Mucosa of stomach (tissue), 1 donor: ENCODE results near the gene MED31.

ENCODE experiments used
- H3K27me3 ChIP-seq: one replicate; pipeline ENCODE4 v1.7.0; 2013; ENCODE audit warnings: mild to moderate bottlenecking, low read length; ENCODE audit not compliant: control insufficient read depth, insufficient read depth
- H3K36me3 ChIP-seq: one replicate; pipeline ENCODE4 v1.7.0; 2013; ENCODE audit warnings: low read length; ENCODE audit not compliant: control insufficient read depth, insufficient read depth
- H3K4me1 ChIP-seq: one replicate; pipeline ENCODE4 v1.7.0; 2013; ENCODE audit warnings: mild to moderate bottlenecking, low read length; ENCODE audit not compliant: control insufficient read depth, insufficient read depth
- H3K4me3 ChIP-seq: one replicate; pipeline ENCODE4 v1.7.0; 2013; ENCODE audit warnings: low read length
- H3K9ac ChIP-seq: one replicate; pipeline ENCODE4 v1.7.0; 2013; ENCODE audit warnings: mild to moderate bottlenecking, low read length, moderate library complexity
- H3K9me3 ChIP-seq: one replicate; pipeline ENCODE4 v1.7.0; 2013; ENCODE audit warnings: mild to moderate bottlenecking, low read length, moderate library complexity; ENCODE audit not compliant: control insufficient read depth
- donor health status: Pancreatic carcinoma.

MED31 gene

GRCh38 chr17:6632530-6632929 is 18.9 kb downstream of the MED31 start:
- Histone ChIP-seq H3K36me3 (peaks cover 5% of the 10 kb centered on the region), H3K9me3 (no peaks in the 10 kb centered on the region), H3K4me1 (no peaks in the 10 kb centered on the region), H3K9ac (no peak overlapping the region), H3K4me3 (no peak overlapping the region), H3K27me3 (no peaks in the 10 kb centered on the region)

DNA sequence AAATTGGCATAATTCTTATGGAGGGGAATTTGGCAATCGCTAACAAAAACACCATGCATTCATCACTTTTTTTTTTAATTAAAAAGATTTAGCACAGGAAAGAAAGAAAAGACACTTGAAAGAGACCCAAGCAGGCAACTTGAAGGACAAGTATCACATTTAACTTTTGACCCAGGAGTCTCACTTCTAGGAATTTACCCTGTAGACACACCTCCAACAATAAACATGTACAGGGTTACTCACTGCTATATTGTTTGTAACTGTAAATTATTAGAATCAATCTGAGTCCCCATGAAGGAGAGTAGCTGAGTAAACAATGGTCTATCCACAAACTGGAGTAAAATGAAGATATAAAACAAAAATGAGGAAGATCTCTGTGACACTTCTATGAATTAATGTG is 21.0 kb downstream of the MED31 start:
- H3K9ac ChIP-seq = no peak overlapping the region
- H3K9me3 ChIP-seq = no peaks in the 10 kb centered on the region
- H3K4me1 ChIP-seq = no peaks in the 10 kb centered on the region
- peaks cover 5% of the 10 kb centered on the region for H3K36me3 ChIP-seq
- no peak overlapping the region for H3K4me3 ChIP-seq
- no peaks in the 10 kb centered on the region for H3K27me3 ChIP-seq

DNA sequence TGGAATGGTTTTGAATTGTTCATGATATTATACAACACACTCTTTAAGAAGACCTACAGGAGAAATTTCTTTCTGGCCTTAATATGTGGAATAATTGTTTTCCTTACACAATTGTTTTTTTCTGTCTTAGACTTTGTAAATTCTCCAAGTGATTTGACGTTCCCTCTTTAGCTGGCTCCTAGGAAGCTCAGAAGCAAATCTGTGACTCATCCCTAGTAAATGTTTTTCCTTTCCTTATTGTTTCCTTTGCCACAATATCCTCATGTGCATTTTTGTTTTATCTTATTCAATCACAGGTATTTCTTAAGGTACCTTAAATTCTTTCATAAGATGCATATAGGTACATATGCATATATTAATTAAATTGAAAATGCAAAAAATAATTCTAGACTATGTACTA is 24.4 kb downstream of the MED31 start:
- no peaks in the 10 kb centered on the region for H3K9me3 ChIP-seq
- no peak overlapping the region for H3K4me3 ChIP-seq
- peaks cover 5% of the 10 kb centered on the region for H3K36me3 ChIP-seq
- H3K4me1 ChIP-seq = no peaks in the 10 kb centered on the region
- H3K9ac ChIP-seq = no peak overlapping the region
- H3K27me3 ChIP-seq = no peaks in the 10 kb centered on the region

DNA sequence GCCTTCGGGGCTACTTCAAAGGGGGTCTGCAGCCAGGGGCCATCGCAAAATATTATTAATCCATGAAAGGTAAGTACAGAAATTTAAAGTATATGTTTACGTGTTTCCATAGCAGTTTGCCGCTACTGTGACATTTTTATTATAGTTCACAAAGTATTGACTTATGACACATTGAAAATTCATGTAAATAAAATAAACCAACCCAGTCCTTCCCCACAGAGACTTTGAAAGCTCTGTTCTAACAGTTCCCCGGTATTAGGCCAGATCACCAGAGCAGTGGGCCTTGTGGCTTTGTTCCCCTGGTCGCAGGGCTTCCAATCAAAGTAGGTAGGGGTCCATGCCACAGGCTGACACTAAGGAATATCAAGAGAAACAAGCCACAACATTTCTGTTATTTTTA is 24.8 kb downstream of the MED31 start:
- no peaks in the 10 kb centered on the region for H3K4me1 ChIP-seq
- H3K9ac ChIP-seq = no peak overlapping the region
- H3K36me3 ChIP-seq = peaks cover 5% of the 10 kb centered on the region
- no peaks in the 10 kb centered on the region for H3K9me3 ChIP-seq
- no peak overlapping the region for H3K4me3 ChIP-seq
- H3K27me3 ChIP-seq = no peaks in the 10 kb centered on the region

DNA sequence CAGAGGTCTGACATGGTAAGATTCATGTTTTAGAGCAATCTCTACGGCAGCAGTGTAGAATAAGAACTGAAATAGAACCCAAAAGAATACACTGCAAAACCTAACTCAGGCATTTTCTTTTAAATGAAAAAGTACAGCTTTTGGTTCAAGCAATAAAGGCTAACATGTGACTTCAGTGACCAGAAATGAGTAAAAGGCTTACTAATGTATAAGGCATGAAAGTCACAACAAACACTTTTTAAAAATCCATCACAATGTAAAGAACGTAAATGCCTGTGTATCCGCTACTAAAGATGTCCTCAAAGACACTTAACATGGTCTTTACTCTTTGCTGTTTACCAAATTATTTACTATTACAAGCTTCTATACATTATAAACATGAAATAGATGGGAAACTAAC is 27.5 kb downstream of the MED31 start:
- Histone ChIP-seq H3K9me3 (no peaks in the 10 kb centered on the region), H3K27me3 (no peaks in the 10 kb centered on the region), H3K4me1 (no peaks in the 10 kb centered on the region), H3K9ac (no peak overlapping the region), H3K4me3 (no peak overlapping the region), H3K36me3 (peaks cover 5% of the 10 kb centered on the region)

GRCh38 chr17:6611231-6611630 is 40.2 kb downstream of the MED31 start:
- H3K4me3 ChIP-seq = no peak overlapping the region
- H3K27me3 ChIP-seq = no peaks in the 10 kb centered on the region
- H3K36me3 ChIP-seq = peaks cover 6% of the 10 kb centered on the region
- H3K9me3 ChIP-seq = no peaks in the 10 kb centered on the region
- no peaks in the 10 kb centered on the region for H3K4me1 ChIP-seq
- no peak overlapping the region for H3K9ac ChIP-seq

- Histone ChIP-seq H3K4me3 (no peak overlapping the region), H3K9me3 (no peaks in the 10 kb centered on the region), H3K36me3 (peaks cover 6% of the 10 kb centered on the region), H3K27me3 (no peaks in the 10 kb centered on the region), H3K4me1 (no peaks in the 10 kb centered on the region), H3K9ac (no peak overlapping the region)
These were observed 41.4 kb downstream of the MED31 start for GRCh38 chr17:6610011-6610410.

GRCh38 chr17:6608321-6608720 is 43.1 kb downstream of the MED31 start:
- Histone ChIP-seq H3K4me1 (no peaks in the 10 kb centered on the region), H3K27me3 (no peaks in the 10 kb centered on the region), H3K9ac (no peak overlapping the region), H3K36me3 (peaks cover 6% of the 10 kb centered on the region), H3K9me3 (no peaks in the 10 kb centered on the region), H3K4me3 (no peak overlapping the region)

DNA sequence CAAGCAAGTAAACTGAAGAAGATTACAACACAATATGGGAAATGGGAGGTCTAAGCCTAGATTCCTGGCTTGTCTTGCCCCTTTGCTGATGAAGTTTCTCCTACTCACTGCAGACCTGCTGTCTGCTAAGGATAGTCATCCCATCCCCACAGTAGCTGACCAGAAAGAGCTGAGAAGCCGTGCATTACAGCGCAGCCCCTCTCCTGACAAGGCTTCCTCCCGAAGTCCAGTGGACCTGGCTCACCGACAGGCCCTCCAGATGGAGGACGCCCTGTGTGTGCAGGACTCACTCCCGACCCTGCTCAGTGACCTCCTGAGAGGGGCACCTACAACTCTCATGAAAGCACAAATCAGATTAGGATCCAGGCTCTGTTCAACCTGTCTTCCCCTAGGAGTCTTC is 46.3 kb downstream of the MED31 start:
- peaks cover 6% of the 10 kb centered on the region for H3K36me3 ChIP-seq
- H3K9ac ChIP-seq = no peak overlapping the region
- no peaks in the 10 kb centered on the region for H3K27me3 ChIP-seq

DNA sequence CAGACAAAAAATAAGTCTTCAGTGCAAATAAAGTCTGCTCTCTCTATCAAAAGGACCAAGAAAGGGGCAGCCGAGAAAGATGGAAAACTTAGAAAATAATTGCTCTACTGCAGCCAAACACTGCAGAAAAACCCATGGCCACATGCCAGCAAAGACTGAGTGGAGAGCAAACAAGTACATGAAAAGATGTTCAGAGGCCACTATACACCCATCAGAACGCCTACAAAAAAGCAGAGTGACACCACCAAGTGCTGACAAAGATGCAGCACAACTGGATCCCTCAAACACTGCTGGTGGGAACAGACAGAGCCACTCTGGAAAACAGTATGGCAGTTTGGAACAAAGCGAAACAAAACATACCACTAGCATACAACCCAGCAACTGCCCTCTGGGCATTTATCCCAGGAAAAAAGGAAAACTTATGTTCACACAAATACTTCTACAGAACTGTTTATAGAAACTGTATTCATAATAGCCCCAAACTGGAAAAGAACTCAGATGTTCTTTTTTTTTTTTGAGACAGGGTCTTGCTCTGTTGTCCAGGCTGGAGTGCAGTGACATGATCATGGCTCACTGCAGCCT is 47.6 kb downstream of the MED31 start:
- H3K4me1 ChIP-seq = peaks cover 11% of the 10 kb centered on the region
- H3K9ac ChIP-seq = no peak overlapping the region
- H3K27me3 ChIP-seq = no peaks in the 10 kb centered on the region
- H3K9me3 ChIP-seq = no peaks in the 10 kb centered on the region
- no peak overlapping the region for H3K4me3 ChIP-seq
- H3K36me3 ChIP-seq = peaks cover 6% of the 10 kb centered on the region

More for the DNA sequence above, 46.3 kb downstream of the MED31 start:
- Histone ChIP-seq H3K9me3 (no peaks in the 10 kb centered on the region), H3K4me1 (peaks cover under 1% of the 10 kb centered on the region), H3K4me3 (no peak overlapping the region)

DNA sequence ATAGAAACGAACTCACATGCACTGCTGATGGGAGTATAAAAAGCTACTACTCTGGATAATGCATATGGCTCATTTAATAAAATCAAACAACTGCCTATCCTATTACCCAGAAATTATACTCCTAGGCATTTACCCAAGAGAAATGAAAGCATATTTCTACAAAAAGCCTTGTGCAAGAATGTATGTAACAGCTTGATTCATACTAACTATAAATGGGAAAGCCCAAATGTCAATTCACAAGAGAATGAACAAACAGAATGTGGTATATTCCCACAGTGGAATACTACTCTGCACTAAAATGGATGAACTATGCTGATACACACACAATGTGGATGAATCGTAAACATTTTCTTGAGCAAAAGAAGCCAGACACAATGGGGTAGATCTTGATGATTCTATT is 49.3 kb downstream of the MED31 start:
- no peaks in the 10 kb centered on the region for H3K27me3 ChIP-seq
- no peaks in the 10 kb centered on the region for H3K36me3 ChIP-seq
- H3K4me1 ChIP-seq = peaks cover 23% of the 10 kb centered on the region
- no peak overlapping the region for H3K4me3 ChIP-seq
- no peak overlapping the region for H3K9ac ChIP-seq
- no peaks in the 10 kb centered on the region for H3K9me3 ChIP-seq

DNA sequence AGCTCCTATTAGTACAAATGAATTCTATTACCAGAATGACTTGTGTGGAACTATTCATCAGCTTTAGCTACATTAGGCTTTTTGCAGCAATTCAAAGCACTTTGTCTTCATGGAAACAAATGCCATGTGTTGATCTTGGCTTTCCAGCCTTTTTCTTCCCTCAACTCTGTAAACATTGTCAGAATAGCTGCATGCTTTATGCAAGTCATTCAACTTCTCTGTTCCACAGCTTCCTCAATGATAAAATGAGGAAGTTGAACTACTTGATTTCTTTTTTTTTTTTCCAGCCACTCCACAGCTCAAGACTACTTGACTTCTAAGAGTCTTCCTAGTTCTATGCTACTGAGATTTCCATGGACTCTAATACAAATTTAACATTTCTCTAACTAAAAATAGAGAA is 52.0 kb downstream of the MED31 start:
- Histone ChIP-seq H3K27me3 (no peaks in the 10 kb centered on the region), H3K4me1 (peaks cover 23% of the 10 kb centered on the region), H3K9ac (no peak overlapping the region), H3K36me3 (no peaks in the 10 kb centered on the region), H3K9me3 (no peaks in the 10 kb centered on the region), H3K4me3 (no peak overlapping the region)

DNA sequence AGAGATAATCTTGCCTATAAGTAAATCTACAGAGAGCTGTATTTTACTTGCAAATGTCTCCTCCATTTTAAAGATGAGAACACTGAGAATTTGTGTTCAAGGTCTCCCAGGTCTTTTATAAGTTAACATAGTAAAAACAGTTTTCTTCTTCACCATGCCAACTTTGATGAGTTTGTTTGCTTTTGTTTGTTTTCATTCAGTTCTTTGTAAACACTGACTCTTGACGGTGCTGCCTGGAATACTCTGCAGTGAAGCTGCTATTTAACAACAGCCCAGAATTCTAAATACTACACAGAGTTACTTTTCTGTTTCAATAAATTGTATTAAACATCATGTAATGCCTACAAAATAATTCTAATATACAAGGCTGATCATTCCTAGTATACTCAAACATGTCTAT is 53.7 kb downstream of the MED31 start:
- Histone ChIP-seq H3K4me1 (peaks cover 23% of the 10 kb centered on the region), H3K27me3 (no peaks in the 10 kb centered on the region), H3K4me3 (no peak overlapping the region), H3K9me3 (no peaks in the 10 kb centered on the region), H3K9ac (no peak overlapping the region), H3K36me3 (no peaks in the 10 kb centered on the region)
